Lower leg skin (tissue), 4 donors: Measurements from ENCODE around the gene OGN. TPM values are rescaled to one million over a fixed set of nuclear protein-coding genes. Genes with fewer than 3 reads are reported as not detected.
"Not testable (repeated sequence)": the region's sequence is repeated elsewhere in the genome, so short reads cannot be mapped to it uniquely, and the experiment has no call there.

Source experiments
- DNase-seq, 2 donors: peaks; one replicate each; pipeline ENCODE4 v3.0.0-alpha.2; 2019; ENCODE audit warnings: low spot score in 2 of 2
- H3K4me3 ChIP-seq: fragments of 200-600 bp; sonication (generic); 2 replicates; pipeline ENCODE4 v1.5.1; 2017; ENCODE audit warnings: mild to moderate bottlenecking, low read depth; ENCODE audit not compliant: poor library complexity, severe bottlenecking
- CTCF ChIP-seq, 3 donors: fragments of 450-650 bp; IDR thresholded peaks; one replicate each; pipeline ENCODE4 v1.5.1; 2016; ENCODE audit warnings: antibody characterized with exemption in 3 of 3, mild to moderate bottlenecking in 3 of 3, moderate library complexity in 2 of 3
- POLR2A ChIP-seq, 2 donors: fragments of 450-650 bp; IDR thresholded peaks; one replicate each; pipeline ENCODE4 v1.6.1; 2016 to 2017; ENCODE audit warnings: antibody characterized with exemption in 2 of 2, mild to moderate bottlenecking in 1 of 2, moderate library complexity in 1 of 2
- WGBS, 2 donors: methylation state at CpG; one replicate each; pipeline ENCODE4 v1.1.5; 2018; 5-methylcytosine and 5-hydroxymethylcytosine counted together
- intact Hi-C: fragments of 100-400 bp; cut with DNase I; formaldehyde crosslinking; loops from one replicate; pipeline ENCODE4 v1.15.0; 2023; ENCODE audit warnings: low total_unique reads
- total RNA-seq, 4 donors: library from RNA; depleted of rRNA; stranded (reverse); fragments of >200 nt; gene quantifications; one replicate each; pipeline ENCODE4 v1.1.0, GENCODE V29; 2016

Gene OGN
- total RNA-seq, 4 donors from 2014 or later = 0.27 to 1.8 (median 0.88) TPM

- no peak for DNase-seq
- WGBS, 2 donors = 58 to 67% methylated on average over 1 of the region's 1 CpG
- intact Hi-C loops = no loop called here
- TF ChIP-seq CTCF (IDR thresholded peaks at IDR 0.05) = no peak
- no peak for TF ChIP-seq POLR2A (IDR thresholded peaks at IDR 0.05)
- H3K4me3 ChIP-seq = no peak overlapping the region
Observed at GRCh38 chr9:92414566-92414965, 10.2 kb upstream of the OGN start.

- DNase-seq, intact Hi-C loops, H3K4me3 ChIP-seq: not testable (repeated sequence)
- WGBS, 2 donors = 59 to 70% methylated on average over 4 of the region's 4 CpGs
Observed at GRCh38 chr9:92411157-92411556, 6.8 kb upstream of the OGN start.

- TF ChIP-seq POLR2A (IDR thresholded peaks at IDR 0.05) = no peak
- no peak for TF ChIP-seq CTCF (IDR thresholded peaks at IDR 0.05)
- no peak for DNase-seq
- intact Hi-C loops = no loop called here
- H3K4me3 ChIP-seq = no peak overlapping the region
- 90 to 100% methylated on average over 2 of the region's 2 CpGs for WGBS, 2 donors
Observed at GRCh38 chr9:92408747-92409478, 4.5 kb upstream of the OGN start.

GRCh38 chr9:92407818-92408217, 3.4 kb upstream of the OGN start:
- WGBS, 2 donors = 87 to 94% methylated on average over 2 of the region's 2 CpGs
- TF ChIP-seq POLR2A (IDR thresholded peaks at IDR 0.05) (no peak), CTCF (IDR thresholded peaks at IDR 0.05) (no peak)
- intact Hi-C loops = no loop called here
- no peak for DNase-seq
- no peak overlapping the region for H3K4me3 ChIP-seq

- TF ChIP-seq POLR2A (IDR thresholded peaks at IDR 0.05) (no peak), CTCF (IDR thresholded peaks at IDR 0.05) (no peak)
- 34 to 65% methylated on average over 3 of the region's 3 CpGs for WGBS, 2 donors
- peak in 1 of 2 donors; percentile 52 for DNase-seq
- intact Hi-C loops = no loop called here
- H3K4me3 ChIP-seq = no peak overlapping the region
Observed at GRCh38 chr9:92406477-92406876, 2.1 kb upstream of the OGN start.

GRCh38 chr9:92405818-92406217, 1.4 kb upstream of the OGN start:
- no peak for TF ChIP-seq POLR2A (IDR thresholded peaks at IDR 0.05)
- no peak for TF ChIP-seq CTCF (IDR thresholded peaks at IDR 0.05)
- 58 to 67% methylated on average over 4 of the region's 4 CpGs for WGBS, 2 donors
- intact Hi-C loops = no loop called here
- DNase-seq = no peak
- H3K4me3 ChIP-seq = no peak overlapping the region
